ENCODE data around the gene IL2RA.

DNA sequence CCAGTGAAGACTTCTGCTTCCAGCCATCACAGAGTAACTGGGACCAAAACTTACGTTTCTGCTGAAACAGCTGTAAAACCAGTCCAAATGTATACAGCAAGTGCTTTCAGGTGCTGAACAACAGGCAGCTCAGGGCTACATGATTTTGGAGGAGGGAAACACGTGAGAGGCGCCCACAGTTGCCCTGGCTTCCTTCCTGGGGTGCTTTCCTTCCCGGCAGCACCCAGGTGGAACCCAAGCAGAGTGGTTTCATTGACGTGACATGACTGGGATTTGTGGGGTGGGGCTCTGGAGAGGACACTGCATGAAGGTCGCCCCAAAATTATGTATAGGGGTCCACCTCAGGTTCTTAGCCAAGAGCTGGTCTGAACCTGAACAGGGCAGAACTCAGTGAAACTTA lies 34.2 kb downstream of the IL2RA start:
- no peak for TF ChIP-seq RAD21 (IDR thresholded peaks at IDR 0.05; ENCODE audit: low read depth)
- no peak for TF ChIP-seq ZFX (IDR thresholded peaks at IDR 0.05)
- TF ChIP-seq EZH2 (IDR thresholded peaks at IDR 0.05), result no peak
- TF ChIP-seq, protein P1, sequence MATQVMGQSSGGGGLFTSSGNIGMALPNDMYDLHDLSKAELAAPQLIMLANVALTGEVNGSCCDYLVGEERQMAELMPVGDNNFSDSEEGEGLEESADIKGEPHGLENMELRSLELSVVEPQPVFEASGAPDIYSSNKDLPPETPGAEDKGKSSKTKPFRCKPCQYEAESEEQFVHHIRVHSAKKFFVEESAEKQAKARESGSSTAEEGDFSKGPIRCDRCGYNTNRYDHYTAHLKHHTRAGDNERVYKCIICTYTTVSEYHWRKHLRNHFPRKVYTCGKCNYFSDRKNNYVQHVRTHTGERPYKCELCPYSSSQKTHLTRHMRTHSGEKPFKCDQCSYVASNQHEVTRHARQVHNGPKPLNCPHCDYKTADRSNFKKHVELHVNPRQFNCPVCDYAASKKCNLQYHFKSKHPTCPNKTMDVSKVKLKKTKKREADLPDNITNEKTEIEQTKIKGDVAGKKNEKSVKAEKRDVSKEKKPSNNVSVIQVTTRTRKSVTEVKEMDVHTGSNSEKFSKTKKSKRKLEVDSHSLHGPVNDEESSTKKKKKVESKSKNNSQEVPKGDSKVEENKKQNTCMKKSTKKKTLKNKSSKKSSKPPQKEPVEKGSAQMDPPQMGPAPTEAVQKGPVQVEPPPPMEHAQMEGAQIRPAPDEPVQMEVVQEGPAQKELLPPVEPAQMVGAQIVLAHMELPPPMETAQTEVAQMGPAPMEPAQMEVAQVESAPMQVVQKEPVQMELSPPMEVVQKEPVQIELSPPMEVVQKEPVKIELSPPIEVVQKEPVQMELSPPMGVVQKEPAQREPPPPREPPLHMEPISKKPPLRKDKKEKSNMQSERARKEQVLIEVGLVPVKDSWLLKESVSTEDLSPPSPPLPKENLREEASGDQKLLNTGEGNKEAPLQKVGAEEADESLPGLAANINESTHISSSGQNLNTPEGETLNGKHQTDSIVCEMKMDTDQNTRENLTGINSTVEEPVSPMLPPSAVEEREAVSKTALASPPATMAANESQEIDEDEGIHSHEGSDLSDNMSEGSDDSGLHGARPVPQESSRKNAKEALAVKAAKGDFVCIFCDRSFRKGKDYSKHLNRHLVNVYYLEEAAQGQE (IDR thresholded peaks at IDR 0.05; ENCODE audit: low read depth), result no peak

Data from HCT116 (cell line).